Measurements from ENCODE around the gene ANKS3.
A peak's percentile ranks its signal among the peaks of the same experiment; 100 is the strongest.

ANKS3 gene

DNA sequence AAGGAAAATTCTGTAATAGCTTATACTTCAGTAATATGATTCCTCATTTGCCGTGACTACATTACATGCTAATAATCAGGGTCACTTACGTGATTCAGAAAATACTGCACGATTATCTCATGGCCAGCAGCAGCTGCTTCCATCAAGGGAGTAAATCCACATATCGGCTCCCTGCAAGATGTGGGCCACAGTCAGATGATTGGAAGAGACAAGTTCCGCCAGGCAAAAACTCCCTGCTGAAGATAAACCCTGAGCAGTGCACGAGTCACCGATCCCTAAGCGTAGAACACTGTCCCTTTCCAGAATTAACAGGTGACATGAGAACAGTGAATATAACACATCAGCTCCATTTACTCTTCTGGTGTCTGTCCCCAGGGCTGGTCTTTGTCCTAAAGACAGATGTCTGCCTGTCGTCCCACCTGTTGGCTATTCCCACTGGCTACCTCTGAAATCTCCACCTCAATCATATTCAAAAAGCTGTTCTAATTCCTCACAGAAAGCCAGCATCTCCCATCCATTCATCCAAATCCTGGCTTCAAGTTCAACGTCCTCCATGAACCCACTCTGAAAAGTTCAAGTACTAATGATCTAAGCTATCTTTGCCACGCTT, 9.3 kb downstream of the ANKS3 start:
- DNase-seq, result no peak

- no peak for DNase-seq
Observed at GRCh38 chr16:4723071-4723767, 10.9 kb downstream of the ANKS3 start.

DNA sequence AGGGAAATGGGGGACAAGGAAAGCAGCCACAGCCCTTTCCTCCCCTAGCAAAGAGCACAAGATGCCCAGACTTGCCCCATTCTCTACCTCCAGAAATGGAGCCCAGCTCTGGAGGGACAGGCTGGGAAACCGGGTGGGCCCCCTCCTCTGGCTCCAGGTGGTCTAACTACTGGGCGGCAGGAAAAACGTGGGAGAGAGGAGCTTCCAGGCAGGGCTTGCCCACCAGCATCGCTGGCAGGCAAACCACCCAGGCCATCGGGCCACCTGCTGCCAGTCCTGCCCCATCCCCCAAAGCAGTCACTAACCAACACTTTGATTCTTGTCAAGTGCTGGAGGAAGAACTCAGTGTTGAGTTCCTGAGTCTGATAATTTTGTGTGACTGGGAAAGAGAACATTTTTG, 15.6 kb downstream of the ANKS3 start:
- no peak for DNase-seq

GRCh38 chr16:4714996-4715395, 19.1 kb downstream of the ANKS3 start:
- DNase-seq, result no peak

GRCh38 chr16:4713663-4714501, 20.2 kb downstream of the ANKS3 start:
- DNase-seq, result no peak

- no peak for DNase-seq
Observed at GRCh38 chr16:4709481-4709880, 24.6 kb downstream of the ANKS3 start.

DNA sequence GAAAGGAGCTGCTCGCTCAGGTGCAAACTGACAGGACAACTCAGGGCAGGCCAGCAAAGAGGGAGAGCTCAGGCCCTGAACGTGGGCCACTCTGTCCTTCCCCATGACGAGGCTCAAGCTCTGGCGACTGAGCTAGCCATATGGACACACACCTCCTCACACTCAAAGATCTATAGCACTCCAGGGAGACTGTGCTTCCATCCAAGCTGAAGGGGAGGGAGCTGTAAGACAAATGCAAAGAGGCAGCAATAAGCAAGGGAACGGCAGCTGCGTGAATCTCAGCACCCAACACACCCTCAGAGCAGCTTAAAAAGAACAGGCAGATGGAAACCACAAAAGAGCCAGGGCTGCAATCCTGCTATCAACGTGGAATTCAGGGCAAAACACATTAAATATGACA, 27.2 kb downstream of the ANKS3 start:
- DNase-seq, result no peak

- DNase-seq, result no peak
Observed at GRCh38 chr16:4704913-4705312, 29.2 kb downstream of the ANKS3 start.

DNA sequence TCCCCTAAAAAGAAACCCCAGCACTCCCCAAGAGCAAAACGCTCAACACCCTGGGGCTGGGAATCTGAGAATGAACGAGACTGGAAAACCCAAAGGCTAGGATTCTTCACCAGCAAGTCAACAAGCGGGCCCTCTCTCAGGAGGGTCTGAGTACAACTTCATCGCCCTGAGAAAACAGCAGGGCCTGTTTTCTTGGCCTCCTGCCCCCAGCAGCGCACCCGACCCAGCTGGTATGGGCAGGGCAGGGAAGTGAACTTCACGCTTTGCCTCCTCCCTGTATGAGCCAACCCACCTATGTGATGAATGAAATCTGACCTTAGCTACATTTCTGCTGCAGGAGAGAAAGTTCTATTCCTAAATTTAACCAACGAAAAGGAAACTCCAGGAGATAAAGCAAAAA, 29.6 kb downstream of the ANKS3 start:
- no peak for DNase-seq

DNA sequence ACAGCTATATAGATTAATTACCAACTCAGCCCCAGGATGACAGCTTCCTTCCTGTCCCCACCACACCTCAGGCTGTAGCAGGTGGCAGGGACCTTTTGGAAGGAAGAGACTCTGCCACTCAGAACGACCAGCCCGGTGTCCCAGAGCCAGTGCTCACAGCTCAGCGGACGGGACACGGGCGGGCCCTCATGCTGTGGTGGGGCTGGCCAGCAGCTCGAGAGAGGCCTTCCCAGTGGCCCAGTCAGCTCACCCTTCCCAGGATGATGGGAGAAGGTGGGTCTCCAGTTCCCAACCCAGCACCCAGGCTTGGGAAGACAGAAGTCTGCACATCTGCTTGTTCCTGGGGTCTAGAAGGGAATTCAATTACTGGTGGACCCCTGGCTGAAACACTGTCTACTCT, 30.2 kb downstream of the ANKS3 start:
- DNase-seq, result no peak

- DNase-seq, result no peak
Observed at GRCh38 chr16:4702466-4702808, 31.6 kb downstream of the ANKS3 start.

- no peak for DNase-seq
Observed at GRCh38 chr16:4701791-4702465, 32.1 kb downstream of the ANKS3 start.

- no peak for DNase-seq
Observed at GRCh38 chr16:4700997-4701743, 32.9 kb downstream of the ANKS3 start.

DNA sequence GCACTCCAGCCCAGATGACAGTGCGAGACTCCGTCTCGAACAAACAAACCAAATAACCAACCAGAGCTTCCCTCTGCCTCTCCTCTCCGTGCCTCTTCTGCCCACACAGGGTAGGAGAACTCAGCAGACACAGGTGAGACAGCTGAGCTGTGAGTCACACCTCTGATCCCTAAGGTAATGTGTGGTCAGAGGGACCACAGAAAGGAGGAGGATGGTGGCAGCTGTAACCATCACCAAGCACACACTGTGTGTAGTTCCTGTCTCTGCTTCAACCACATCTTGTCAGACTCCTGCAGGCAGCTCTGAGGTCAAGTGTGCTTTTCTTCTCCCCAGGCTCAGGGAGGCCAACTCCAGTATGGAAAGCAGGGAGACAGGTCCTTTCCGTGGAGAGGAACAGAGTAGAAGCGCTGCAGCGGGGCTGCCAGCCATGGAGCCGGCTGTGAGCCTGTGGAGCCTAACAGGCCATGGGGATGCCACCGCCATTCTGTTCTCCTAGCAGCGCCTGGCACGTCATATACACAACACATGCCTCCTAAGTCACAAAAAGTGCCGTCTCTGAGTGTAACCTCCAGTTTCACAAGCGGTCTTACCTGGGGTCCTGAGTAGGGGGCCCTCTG, 33.6 kb downstream of the ANKS3 start:
- DNase-seq, result peak; percentile 32

GRCh38 chr16:4699046-4699556, 35.0 kb downstream of the ANKS3 start:
- DNase-seq, result no peak

DNA sequence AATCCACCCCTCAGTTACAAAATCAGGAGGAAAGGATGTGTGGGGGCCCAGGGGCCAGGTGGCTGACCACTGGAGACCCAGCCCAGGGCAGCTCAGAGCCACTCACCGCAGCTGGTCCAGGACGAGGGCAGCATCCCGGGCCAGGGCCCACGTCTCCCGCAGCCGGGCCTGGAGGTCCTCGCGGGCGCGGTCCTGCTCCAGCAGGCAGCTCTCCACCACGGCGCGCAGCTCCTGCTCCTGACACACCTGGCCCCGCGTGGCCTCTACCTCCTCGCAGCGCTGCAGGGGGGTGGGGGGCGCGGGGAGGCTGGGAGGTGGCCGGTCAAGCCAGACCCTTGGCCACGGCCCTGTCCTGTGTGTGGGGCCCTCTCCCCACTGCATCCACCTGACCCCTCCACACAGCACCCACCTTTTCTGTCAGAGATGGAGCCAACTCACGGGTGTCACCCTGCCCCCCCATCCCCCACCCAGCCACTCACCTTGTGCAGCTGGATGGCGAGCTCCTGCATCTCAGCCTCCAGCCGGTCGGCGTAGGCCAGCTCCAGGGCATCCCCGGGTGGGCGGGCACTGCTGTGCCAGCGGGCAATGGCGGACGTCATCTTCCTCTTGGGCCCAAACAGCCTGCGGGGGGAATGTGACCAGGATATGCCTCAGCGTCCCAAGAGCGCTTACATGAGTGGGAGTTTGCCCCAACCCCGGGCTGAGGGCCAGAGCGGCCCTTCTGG, 35.6 kb downstream of the ANKS3 start:
- DNase-seq, result no peak

- DNase-seq, result no peak
Observed at GRCh38 chr16:4697848-4698291, 36.2 kb downstream of the ANKS3 start.

DNA sequence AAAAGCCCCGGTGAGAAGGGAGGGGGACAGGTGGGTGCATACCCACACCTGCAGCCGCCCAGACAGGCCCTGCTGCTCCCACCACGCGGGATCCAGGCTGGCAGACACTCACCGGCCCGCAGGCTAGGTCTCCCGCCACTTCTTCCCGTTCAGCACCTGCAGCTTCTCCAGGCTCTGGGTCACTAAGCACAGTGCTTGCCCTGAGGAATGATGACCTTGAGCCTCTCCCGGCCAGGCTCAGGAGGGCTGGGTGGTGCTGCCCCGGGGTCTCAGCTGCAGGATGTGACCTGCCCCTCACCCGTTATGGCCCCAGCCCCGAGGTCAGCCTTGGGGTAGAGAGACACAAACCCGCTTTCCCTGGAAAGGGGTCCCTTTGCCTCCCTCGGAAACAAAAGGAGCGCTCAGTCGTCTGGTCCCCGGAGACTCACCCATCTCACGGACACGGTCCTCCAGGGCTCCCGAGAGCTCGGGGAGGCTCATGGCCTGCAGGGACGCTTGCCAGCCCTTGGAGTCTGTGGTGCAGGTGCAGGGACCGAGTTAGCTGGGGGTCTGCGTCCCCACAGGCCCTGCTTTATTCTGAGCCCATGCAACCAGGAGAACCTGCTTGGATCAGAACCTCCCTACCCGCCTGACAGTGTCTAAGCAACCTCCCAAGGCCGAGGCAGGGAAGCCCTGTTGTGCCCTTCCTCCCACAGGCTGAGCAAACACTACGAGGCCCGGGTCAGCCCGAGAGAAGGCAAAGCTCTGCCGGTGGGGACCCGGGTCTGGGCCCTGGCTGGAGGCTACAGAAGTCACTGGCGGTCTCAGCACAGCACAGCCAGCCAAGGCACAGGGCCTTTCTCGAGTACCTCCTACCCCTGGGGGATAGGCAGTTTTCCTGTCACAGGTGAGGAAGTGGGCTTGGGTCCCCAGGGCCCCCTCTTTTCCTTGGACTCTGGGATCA, 36.9 kb downstream of the ANKS3 start:
- DNase-seq, result no peak

DNA sequence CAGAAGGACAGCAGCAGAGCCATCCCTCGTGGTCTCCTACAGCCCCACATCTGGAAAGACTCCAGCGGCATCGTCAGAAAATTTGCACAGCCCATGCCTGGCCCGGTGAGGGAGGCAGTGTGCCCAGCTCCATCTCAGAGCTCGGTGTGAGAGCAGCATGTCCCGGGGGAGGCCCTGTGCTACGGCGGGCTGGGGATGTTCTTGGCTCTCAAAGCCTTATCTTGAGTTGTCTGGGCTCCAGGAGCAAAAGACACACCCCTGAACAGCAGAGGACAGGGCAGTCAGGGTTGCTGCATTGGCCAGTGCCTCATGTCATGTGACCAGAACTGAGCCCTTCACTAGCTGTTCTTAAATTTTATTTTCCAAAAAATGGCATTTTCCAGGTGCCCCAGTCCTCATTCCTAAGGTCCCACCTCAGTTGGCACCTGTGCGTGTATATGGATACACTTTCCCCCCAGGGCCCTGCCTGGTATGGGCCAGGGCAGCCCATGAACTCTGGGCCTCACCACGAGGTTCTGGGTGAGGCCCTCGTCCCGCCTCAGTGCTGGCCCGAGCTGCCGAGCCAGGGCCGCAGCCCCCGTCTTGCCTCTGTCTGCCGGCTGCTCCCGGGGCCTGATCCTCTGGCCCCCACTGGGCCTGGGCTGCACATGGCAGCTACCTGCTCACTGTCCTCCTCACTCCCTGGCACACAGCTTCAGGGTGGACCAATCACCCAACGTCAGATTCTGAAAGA, 37.7 kb downstream of the ANKS3 start:
- no peak for DNase-seq
